CD4-positive, alpha-beta T cell (primary cell): ENCODE data around the gene PAX5. TPM values are rescaled to one million over a fixed set of nuclear protein-coding genes. Genes with fewer than 3 reads are reported as not detected.

Source experiments
- ATAC-seq: fragments of 200-7000 bp; cut with Tn5 transposase; one replicate; pipeline ENCODE4 v1.10.0; 2022; ENCODE audit warnings: mild to moderate bottlenecking; ENCODE audit not compliant: poor library complexity
- CTCF ChIA-PET: fragments of 350-600 bp; sonication (Branson Sonifier 250); formaldehyde crosslinking; loops from one replicate; lab custom pipeline; 2021; ENCODE audit warnings: antibody characterized with exemption, inconsistent platforms; lab: Charles Lee
- POLR2A ChIA-PET: fragments of 350-600 bp; sonication (Branson Sonifier 250); formaldehyde crosslinking; loops from one replicate; lab custom pipeline; 2021; ENCODE audit warnings: antibody characterized with exemption, inconsistent platforms; lab: Charles Lee
- DNase-seq, 14 experiments: peaks; one replicate each; pipeline ENCODE4 v3.0.0-alpha.2; 2013 to 2020; ENCODE audit warnings: mixed read lengths in 2 of 14
- H3K27ac ChIP-seq, 2 donors: one replicate each; pipeline versions ENCODE4 v1.5.1 to v1.7.0; 2013; ENCODE audit warnings: low read length in 2 of 2, low read depth in 1 of 2, mild to moderate bottlenecking in 1 of 2
- H3K27me3 ChIP-seq, 2 experiments: 1 replicate in 1 of 2; 2 replicates in 1 of 2; pipeline versions ENCODE4 v1.6.1 to v1.7.0; 2013; ENCODE audit warnings: low read length in 2 of 2, control low read depth in 1 of 2, mild to moderate bottlenecking in 1 of 2, moderate library complexity in 1 of 2; ENCODE audit not compliant: insufficient read depth in 2 of 2, control insufficient read depth in 1 of 2
- H3K36me3 ChIP-seq: one replicate; pipeline ENCODE4 v1.6.1; 2013; ENCODE audit warnings: low read length, control low read depth; ENCODE audit not compliant: insufficient read depth
- H3K4me1 ChIP-seq: one replicate; pipeline ENCODE4 v1.6.1; 2013; ENCODE audit warnings: low read length, control low read depth; ENCODE audit not compliant: insufficient read depth
- H3K4me3 ChIP-seq: one replicate; pipeline ENCODE4 v1.5.1; 2013; ENCODE audit warnings: mild to moderate bottlenecking, low read length, moderate library complexity
- H3K9me3 ChIP-seq, 2 experiments: 1 replicate in 1 of 2; 2 replicates in 1 of 2; pipeline versions ENCODE4 v1.6.1 to v1.7.0; 2013; ENCODE audit warnings: low read length in 2 of 2, mild to moderate bottlenecking in 2 of 2, control low read depth in 1 of 2, moderate library complexity in 1 of 2; ENCODE audit not compliant: control insufficient read depth in 1 of 2, insufficient read depth in 1 of 2
- H3K27ac Mint-ChIP-seq: one replicate; pipeline ENCODE4 v1.8.0; 2020; ENCODE audit warnings: mixed read lengths
- H3K27me3 Mint-ChIP-seq: one replicate; pipeline ENCODE4 v1.8.0; 2021; ENCODE audit warnings: mixed read lengths
- H3K36me3 Mint-ChIP-seq: one replicate; pipeline ENCODE4 v1.8.0; 2021; ENCODE audit warnings: low read depth, mixed read lengths
- H3K4me1 Mint-ChIP-seq: one replicate; pipeline ENCODE4 v1.8.0; 2021; ENCODE audit warnings: low read depth, mixed read lengths
- H3K4me3 Mint-ChIP-seq: one replicate; pipeline ENCODE4 v1.8.0; 2020; ENCODE audit warnings: mild to moderate bottlenecking, mixed read lengths
- H3K9me3 Mint-ChIP-seq: one replicate; pipeline ENCODE4 v1.8.0; 2020; ENCODE audit warnings: mixed read lengths
- CTCF ChIP-seq: fragments of 200-600 bp; IDR thresholded peaks from one replicate; pipeline ENCODE4 v1.8.0; 2022; ENCODE audit warnings: antibody characterized with exemption, mild to moderate bottlenecking
- intact Hi-C, 2 experiments: fragments of 100-400 bp; cut with DNase I in 1 of 2; cut with micrococcal nuclease in 1 of 2; formaldehyde crosslinking; loops; one replicate each; pipeline versions ENCODE4 v1.15.1 to v1.9.0; 2023 to 2025; cut with DNase I, micrococcal nuclease
- total RNA-seq, 174 experiments: library from RNA in 2 of 174; stranded (reverse) in 2 of 174; gene quantifications; one replicate each; pipeline ENCODE4 v1.2.3 and lab custom pipeline; 2021 to 2026

Gene PAX5
- total RNA-seq, 2 experiments from 2014 or later, result 0.03 to 0.11 TPM

DNA sequence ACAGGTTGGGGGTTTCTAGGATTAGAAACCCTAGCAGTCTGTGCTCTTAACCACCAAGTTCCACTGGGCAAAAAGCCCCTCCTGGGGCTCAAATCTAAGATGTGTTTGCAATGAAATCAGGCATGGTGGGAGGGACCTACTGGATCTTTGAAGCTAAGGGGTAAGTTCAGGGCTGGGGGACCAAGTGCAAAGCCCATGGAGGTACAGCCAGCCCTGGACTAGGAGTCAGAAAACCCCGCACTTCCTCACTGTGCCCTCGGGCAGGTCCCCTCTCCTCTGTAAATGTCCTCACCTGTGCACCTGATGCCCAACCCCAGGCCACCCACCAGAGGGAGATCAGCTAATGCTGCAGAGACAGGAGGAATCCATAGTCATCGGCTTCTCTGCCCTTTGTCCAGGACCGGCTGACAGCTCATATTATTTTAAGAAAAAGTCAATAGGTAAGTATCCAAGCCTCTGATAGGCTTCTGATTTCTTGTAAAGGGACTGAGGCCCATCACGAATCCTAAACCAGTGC is 138.3 kb downstream of the PAX5 start:
- no peaks in the 10 kb centered on the region for H3K9me3 ChIP-seq
- ATAC-seq, result no peak
- Mint-ChIP-seq H3K27me3 (peaks cover 15% of the 10 kb centered on the region), H3K4me1 (no peaks in the 10 kb centered on the region), H3K4me3 (no peak overlapping the region), H3K27ac (no peak overlapping the region), H3K36me3 (no peaks in the 10 kb centered on the region), H3K9me3 (no peaks in the 10 kb centered on the region)
- H3K27ac ChIP-seq, result no peak overlapping the region
- ChIA-PET CTCF (no interaction called here), POLR2A (no interaction called here)
- DNase-seq, result no peak
- no peak overlapping the region for H3K4me3 ChIP-seq
- H3K27me3 ChIP-seq, result no peaks in the 10 kb centered on the region
- H3K36me3 ChIP-seq, result no peaks in the 10 kb centered on the region
- TF ChIP-seq CTCF, result no peak
- intact Hi-C loops, result no loop called here
- no peaks in the 10 kb centered on the region for H3K4me1 ChIP-seq

DNA sequence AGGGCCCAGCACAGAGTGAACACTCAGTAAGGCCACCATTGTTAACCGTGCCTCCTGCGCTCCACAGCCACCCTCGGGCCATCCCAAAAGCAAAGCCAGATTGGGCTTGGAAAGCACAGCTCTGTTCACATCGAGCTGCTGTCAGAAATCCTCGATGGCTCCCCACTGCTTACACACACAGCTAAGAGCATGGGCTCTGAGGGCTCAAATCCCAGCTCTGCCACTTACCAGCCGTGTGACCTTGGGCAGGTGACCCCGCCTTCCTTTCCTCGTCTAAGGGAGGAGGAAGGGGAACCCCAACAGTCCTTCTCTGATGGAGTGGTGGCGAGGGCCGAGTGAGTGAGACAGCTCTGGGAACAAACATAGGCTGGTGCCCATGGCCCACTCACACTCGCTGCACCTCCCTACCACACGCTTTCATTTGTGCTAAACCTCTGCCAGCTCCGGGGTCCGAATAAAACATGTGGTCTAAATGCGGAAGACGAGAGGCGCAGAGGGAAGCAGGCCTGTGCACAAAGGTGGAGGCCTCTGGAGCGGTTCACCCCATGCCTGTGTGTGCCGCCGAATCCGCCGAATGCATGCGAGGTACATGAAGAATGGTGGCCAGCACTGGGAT is 139.3 kb downstream of the PAX5 start:
- intact Hi-C loops, result no loop called here
- Mint-ChIP-seq H3K4me1 (no peaks in the 10 kb centered on the region), H3K36me3 (no peaks in the 10 kb centered on the region), H3K27me3 (peaks cover 12% of the 10 kb centered on the region), H3K27ac (no peak overlapping the region), H3K9me3 (no peaks in the 10 kb centered on the region), H3K4me3 (no peak overlapping the region)
- no peak overlapping the region for H3K27ac ChIP-seq
- no peaks in the 10 kb centered on the region for H3K4me1 ChIP-seq
- no peaks in the 10 kb centered on the region for H3K27me3 ChIP-seq
- no peak for TF ChIP-seq CTCF
- H3K9me3 ChIP-seq, result no peaks in the 10 kb centered on the region
- ChIA-PET CTCF (no interaction called here), POLR2A (no interaction called here)
- ATAC-seq, result no peak
- H3K4me3 ChIP-seq, result no peak overlapping the region
- no peaks in the 10 kb centered on the region for H3K36me3 ChIP-seq
- peak in 1 of 14 experiments; percentile 11 for DNase-seq

GRCh38 chr9:36893911-36894310 is 140.2 kb downstream of the PAX5 start:
- no peak for TF ChIP-seq CTCF

More at GRCh38 chr9:36893911-36894310, 140.2 kb downstream of the PAX5 start:
- DNase-seq (peak in 1 of 14 experiments; percentile 20), ATAC-seq (no peak)
- Histone ChIP-seq H3K27me3 (no peaks in the 10 kb centered on the region), H3K27ac (no peak overlapping the region), H3K4me1 (no peaks in the 10 kb centered on the region), H3K36me3 (no peaks in the 10 kb centered on the region), H3K9me3 (no peaks in the 10 kb centered on the region), H3K4me3 (no peak overlapping the region)
- Mint-ChIP-seq H3K27me3 (peaks cover 4% of the 10 kb centered on the region), H3K4me1 (no peaks in the 10 kb centered on the region), H3K4me3 (no peak overlapping the region), H3K9me3 (no peaks in the 10 kb centered on the region), H3K27ac (no peak overlapping the region), H3K36me3 (no peaks in the 10 kb centered on the region)
- ChIA-PET CTCF (no interaction called here), POLR2A (no interaction called here)
- intact Hi-C loops, result no loop called here
